ENCODE results near the gene GPLD1.

The GPLD1 gene

GRCh38 chr6:24497254-24497970, 8.0 kb upstream of the GPLD1 start:
- no peak for DNase-seq

- peak; percentile 72 for DNase-seq
These were observed 5.7 kb upstream of the GPLD1 start, which contains the start of gene ALDH5A1 for GRCh38 chr6:24494821-24495795. Gene ALDH5A1 (plus strand): TSS chr6:24494969. CDS start chr6:24494997, 28 bp downstream.

- DNase-seq: no peak
These were observed 4.8 kb upstream of the GPLD1 start for GRCh38 chr6:24493945-24494820.

GRCh38 chr6:24492475-24492874, 3.1 kb upstream of the GPLD1 start:
- DNase-seq: no peak

GRCh38 chr6:24490948-24491347, 1.6 kb upstream of the GPLD1 start:
- no peak for DNase-seq

- DNase-seq: no peak
These were observed 503 bp upstream of the GPLD1 start for GRCh38 chr6:24489881-24490280.

GRCh38 chr6:24486065-24486464, 3.3 kb downstream of the GPLD1 start:
- DNase-seq: no peak

- DNase-seq: no peak
These were observed 4.6 kb downstream of the GPLD1 start for GRCh38 chr6:24484657-24485323.

GRCh38 chr6:24481449-24481848, 7.9 kb downstream of the GPLD1 start:
- no peak for DNase-seq

- no peak for DNase-seq
These were observed 8.7 kb downstream of the GPLD1 start for GRCh38 chr6:24480705-24481104.

GRCh38 chr6:24478903-24479302, 10.5 kb downstream of the GPLD1 start:
- no peak for DNase-seq

- no peak for DNase-seq
These were observed 12.3 kb downstream of the GPLD1 start for GRCh38 chr6:24477070-24477469.

- DNase-seq: no peak
These were observed 12.7 kb downstream of the GPLD1 start for GRCh38 chr6:24476631-24477030.

GRCh38 chr6:24472181-24472580, 17.2 kb downstream of the GPLD1 start:
- DNase-seq: no peak

- no peak for DNase-seq
These were observed 19.6 kb downstream of the GPLD1 start for GRCh38 chr6:24469811-24470210.

GRCh38 chr6:24464253-24465038, 24.9 kb downstream of the GPLD1 start:
- no peak for DNase-seq

GRCh38 chr6:24460966-24461365, 28.4 kb downstream of the GPLD1 start:
- no peak for DNase-seq

GRCh38 chr6:24458941-24459340, 30.4 kb downstream of the GPLD1 start:
- no peak for DNase-seq

GRCh38 chr6:24458134-24458533, 31.2 kb downstream of the GPLD1 start:
- no peak for DNase-seq

GRCh38 chr6:24455061-24455460, 34.3 kb downstream of the GPLD1 start:
- no peak for DNase-seq

GRCh38 chr6:24454452-24454851, 34.9 kb downstream of the GPLD1 start:
- no peak for DNase-seq

GRCh38 chr6:24453921-24454320, 35.5 kb downstream of the GPLD1 start:
- DNase-seq: no peak

All from NCI-H748 treated with DMSO at 0.1 percent for 48 hours (cell line).